H9 (cell line): Measurements from ENCODE around the gene SDK1. TPM values are rescaled to one million over a fixed set of nuclear protein-coding genes. Genes with fewer than 3 reads are reported as not detected.

Experiments used
- DNase-seq: peaks from one replicate; pipeline ENCODE4 v3.0.0-alpha.2; 2017
- H2AFZ ChIP-seq: one replicate; pipeline ENCODE4 v1.6.1; 2013; ENCODE audit warnings: mild to moderate bottlenecking, low read length, control low read depth, moderate library complexity
- H2AK5ac ChIP-seq: 2 replicates; pipeline ENCODE4 v1.6.1; 2013; ENCODE audit warnings: low read length, control low read depth, mixed read lengths; ENCODE audit not compliant: insufficient read length
- H2BK120ac ChIP-seq: one replicate; pipeline ENCODE4 v1.6.1; 2013; ENCODE audit warnings: low read depth, mild to moderate bottlenecking, low read length, control low read depth, inconsistent platforms; ENCODE audit not compliant: poor library complexity, severe bottlenecking
- H2BK12ac ChIP-seq: 2 replicates; pipeline ENCODE4 v1.6.1; 2013; ENCODE audit warnings: low read length, control low read depth, mixed read lengths, low read depth; ENCODE audit not compliant: insufficient read length
- H2BK15ac ChIP-seq: 2 replicates; pipeline ENCODE4 v1.6.1; 2013; ENCODE audit warnings: low read depth, low read length, control low read depth
- H2BK20ac ChIP-seq: one replicate; pipeline ENCODE4 v1.6.1; 2013; ENCODE audit warnings: low read depth, mild to moderate bottlenecking, low read length, control low read depth, inconsistent platforms; ENCODE audit not compliant: poor library complexity, severe bottlenecking
- H2BK5ac ChIP-seq: 2 replicates; pipeline ENCODE4 v1.6.1; 2013; ENCODE audit warnings: low read length, control low read depth, mixed read lengths; ENCODE audit not compliant: insufficient read length
- H3K14ac ChIP-seq: 2 replicates; pipeline ENCODE4 v1.6.1; 2013; ENCODE audit warnings: low read length, control low read depth; ENCODE audit not compliant: insufficient read depth
- H3K18ac ChIP-seq: 2 replicates; pipeline ENCODE4 v1.6.1; 2013; ENCODE audit warnings: low read depth, mild to moderate bottlenecking, mixed read lengths, low read length, control low read depth; ENCODE audit not compliant: insufficient read length
- H3K23ac ChIP-seq: 2 replicates; pipeline ENCODE4 v1.6.1; 2013; ENCODE audit warnings: low read length, control low read depth, mixed read lengths, low read depth; ENCODE audit not compliant: insufficient read length
- H3K23me2 ChIP-seq: 2 replicates; pipeline ENCODE4 v1.6.1; 2013; ENCODE audit warnings: low read depth, mild to moderate bottlenecking, mixed read lengths, low read length, control low read depth; ENCODE audit not compliant: insufficient read length, poor library complexity, severe bottlenecking
- H3K27ac ChIP-seq: 2 replicates; pipeline ENCODE4 v1.5.1; 2013; ENCODE audit warnings: low read length, control low read depth, mixed read lengths, low read depth; ENCODE audit not compliant: insufficient read length
- H3K27me3 ChIP-seq: 2 replicates; pipeline ENCODE4 v1.6.1; 2013; ENCODE audit warnings: low read length, control low read depth, inconsistent platforms; ENCODE audit not compliant: insufficient read depth
- H3K4ac ChIP-seq: 2 replicates; pipeline ENCODE4 v1.6.1; 2013; ENCODE audit warnings: low read depth, mild to moderate bottlenecking, control low read depth, inconsistent platforms, low read length, moderate library complexity
- H3K4me1 ChIP-seq: 2 replicates; pipeline ENCODE4 v1.6.1; 2013; ENCODE audit warnings: low read length, control low read depth, inconsistent platforms; ENCODE audit not compliant: insufficient read depth
- H3K4me2 ChIP-seq: 2 replicates; pipeline ENCODE4 v1.6.1; 2013; ENCODE audit warnings: low read length, control low read depth, mixed read lengths; ENCODE audit not compliant: insufficient read length, insufficient read depth
- H3K56ac ChIP-seq: 2 replicates; pipeline ENCODE4 v1.6.1; 2013; ENCODE audit warnings: low read depth, mild to moderate bottlenecking, mixed read lengths, low read length, control low read depth; ENCODE audit not compliant: insufficient read length
- H3K79me1 ChIP-seq: 2 replicates; pipeline ENCODE4 v1.6.1; 2013; ENCODE audit warnings: low read depth, mild to moderate bottlenecking, moderate library complexity, low read length, control low read depth, inconsistent platforms; ENCODE audit not compliant: insufficient read depth, poor library complexity, severe bottlenecking
- H3K79me2 ChIP-seq: 2 replicates; pipeline ENCODE4 v1.6.1; 2013; ENCODE audit warnings: low read length, control low read depth, inconsistent platforms; ENCODE audit not compliant: insufficient read depth
- H3K9ac ChIP-seq: 2 replicates; pipeline ENCODE4 v1.6.1; 2013; ENCODE audit warnings: low read length, control low read depth, mixed read lengths; ENCODE audit not compliant: insufficient read length; ENCODE audit errors: extremely low read depth
- H3K9me3 ChIP-seq: one replicate; pipeline ENCODE4 v1.6.1; 2013; ENCODE audit warnings: low read depth, low read length, inconsistent platforms; ENCODE audit not compliant: control insufficient read depth
- H3T11ph ChIP-seq: one replicate; pipeline ENCODE4 v1.6.1; 2013; ENCODE audit warnings: mild to moderate bottlenecking, low read length, control low read depth, inconsistent platforms
- H4K20me1 ChIP-seq: one replicate; pipeline ENCODE4 v1.6.1; 2013; ENCODE audit not compliant: control insufficient read depth, insufficient read length, insufficient read depth
- H4K5ac ChIP-seq: 2 replicates; pipeline ENCODE4 v1.6.1; 2013; ENCODE audit warnings: low read depth, mild to moderate bottlenecking, mixed read lengths, low read length, control low read depth; ENCODE audit not compliant: insufficient read length
- H4K8ac ChIP-seq: replicated peaks from 2 replicates; pipeline ENCODE4 v1.6.1; 2013; ENCODE audit warnings: low read length, control low read depth, mixed read lengths, low read depth; ENCODE audit not compliant: insufficient read length
- H4K91ac ChIP-seq: 2 replicates; pipeline ENCODE4 v1.6.1; 2013; ENCODE audit warnings: low read depth, mild to moderate bottlenecking, moderate library complexity, mixed read lengths, low read length, control low read depth; ENCODE audit not compliant: insufficient read length
- H3K27ac Mint-ChIP-seq, 3 experiments: 2 replicates in 2 of 3; 3 replicates in 1 of 3; pipeline ENCODE4 v1.8.0; 2020 to 2021; ENCODE audit warnings: mixed read lengths in 3 of 3, mild to moderate bottlenecking in 1 of 3, moderate library complexity in 1 of 3
- H3K27me3 Mint-ChIP-seq: 2 replicates; pipeline ENCODE4 v1.8.0; 2021; ENCODE audit warnings: low read depth, mild to moderate bottlenecking, moderate library complexity, mixed read lengths
- H3K36me3 Mint-ChIP-seq, 3 experiments: 2 replicates in 2 of 3; 3 replicates in 1 of 3; pipeline ENCODE4 v1.8.0; 2020 to 2021; ENCODE audit warnings: low read depth in 3 of 3, mixed read lengths in 3 of 3; ENCODE audit not compliant: insufficient read depth in 1 of 3
- H3K4me1 Mint-ChIP-seq, 2 experiments: 2 replicates each; pipeline ENCODE4 v1.8.0; 2020; ENCODE audit warnings: mixed read lengths in 2 of 2
- H3K4me3 Mint-ChIP-seq, 2 experiments: 2 replicates in 1 of 2; 3 replicates in 1 of 2; pipeline ENCODE4 v1.8.0; 2020 to 2021; ENCODE audit warnings: mild to moderate bottlenecking in 2 of 2, mixed read lengths in 2 of 2, moderate library complexity in 1 of 2
- H3K9me3 Mint-ChIP-seq, 2 experiments: 2 replicates in 1 of 2; 3 replicates in 1 of 2; pipeline ENCODE4 v1.8.0; 2020; ENCODE audit warnings: mild to moderate bottlenecking in 2 of 2, mixed read lengths in 2 of 2, moderate library complexity in 1 of 2
- WGBS: extraction: QIAGEN DNeasy Blood & Tissue Kit; methylation state at CpG from one replicate; pipeline ENCODE4 v1.1.7; 2013; ENCODE audit warnings: missing lambda C conversion rate, low lambda C conversion rate, mixed read lengths; ENCODE audit not compliant: insufficient read length; ENCODE audit errors: extremely low coverage; 5-methylcytosine and 5-hydroxymethylcytosine counted together
- total RNA-seq: library from RNA; stranded (reverse); gene quantifications from 2 replicates; pipeline ENCODE4 v1.2.1, GENCODE V29; 2021
- TF ChIP-seq, protein P1 (sequence below): fragments of 200-600 bp; sonication (generic); conservative IDR thresholded peaks from 3 replicates; pipeline ENCODE4 v1.8.0; 2021; ENCODE audit warnings: antibody characterized with exemption, mild to moderate bottlenecking

SDK1 gene
- total RNA-seq, 1 experiment from 2014 or later = 8.7 TPM

DNA sequence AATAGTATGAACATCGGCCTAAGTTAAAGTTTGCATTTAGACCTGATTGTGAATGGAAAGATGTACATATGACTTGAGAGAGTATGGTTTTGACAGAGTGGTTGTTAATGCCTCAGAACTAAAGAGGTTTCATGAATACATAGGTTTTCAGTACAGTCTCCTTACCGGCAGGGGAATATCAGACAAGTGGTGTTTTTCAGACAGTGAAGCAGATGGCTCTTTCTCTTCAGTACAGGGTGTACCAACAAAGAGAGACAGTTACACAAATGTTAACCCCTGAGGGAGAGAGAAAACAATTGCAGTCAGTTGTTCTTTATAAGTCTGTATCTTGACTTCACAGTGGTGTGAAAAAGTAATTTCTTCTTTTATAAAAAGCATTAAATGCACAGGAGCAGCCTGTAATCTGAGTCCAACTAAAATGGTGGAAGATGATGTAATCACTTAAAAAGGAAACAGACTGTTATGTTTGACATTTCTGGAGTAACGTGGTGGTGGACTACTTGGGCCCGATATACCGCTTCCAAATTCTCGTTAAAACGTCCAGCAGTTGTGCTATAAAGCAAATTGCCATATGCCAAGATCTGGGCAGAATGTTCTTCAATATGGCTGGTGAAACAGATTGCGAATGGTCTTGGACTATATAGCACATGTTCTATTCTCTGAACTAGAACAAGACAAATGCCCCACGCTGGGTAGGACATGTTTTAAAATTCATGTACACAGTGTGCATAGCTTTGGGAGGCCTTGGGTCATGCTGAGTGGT, 69.2 kb downstream of the SDK1 start:
- no peak overlapping the region for H3K56ac ChIP-seq
- DNase-seq = no peak
- no peaks in the 10 kb centered on the region for H4K20me1 ChIP-seq
- H3K4me2 ChIP-seq = no peak overlapping the region
- no peaks in the 10 kb centered on the region for H3K79me2 ChIP-seq
- no peak overlapping the region for H2AK5ac ChIP-seq
- no peak overlapping the region for H2BK12ac ChIP-seq
- no peaks in the 10 kb centered on the region for H3K27me3 ChIP-seq
- TF ChIP-seq, protein P1, sequence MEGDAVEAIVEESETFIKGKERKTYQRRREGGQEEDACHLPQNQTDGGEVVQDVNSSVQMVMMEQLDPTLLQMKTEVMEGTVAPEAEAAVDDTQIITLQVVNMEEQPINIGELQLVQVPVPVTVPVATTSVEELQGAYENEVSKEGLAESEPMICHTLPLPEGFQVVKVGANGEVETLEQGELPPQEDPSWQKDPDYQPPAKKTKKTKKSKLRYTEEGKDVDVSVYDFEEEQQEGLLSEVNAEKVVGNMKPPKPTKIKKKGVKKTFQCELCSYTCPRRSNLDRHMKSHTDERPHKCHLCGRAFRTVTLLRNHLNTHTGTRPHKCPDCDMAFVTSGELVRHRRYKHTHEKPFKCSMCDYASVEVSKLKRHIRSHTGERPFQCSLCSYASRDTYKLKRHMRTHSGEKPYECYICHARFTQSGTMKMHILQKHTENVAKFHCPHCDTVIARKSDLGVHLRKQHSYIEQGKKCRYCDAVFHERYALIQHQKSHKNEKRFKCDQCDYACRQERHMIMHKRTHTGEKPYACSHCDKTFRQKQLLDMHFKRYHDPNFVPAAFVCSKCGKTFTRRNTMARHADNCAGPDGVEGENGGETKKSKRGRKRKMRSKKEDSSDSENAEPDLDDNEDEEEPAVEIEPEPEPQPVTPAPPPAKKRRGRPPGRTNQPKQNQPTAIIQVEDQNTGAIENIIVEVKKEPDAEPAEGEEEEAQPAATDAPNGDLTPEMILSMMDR = no peak
- H2BK15ac ChIP-seq = no peak overlapping the region
- H3K18ac ChIP-seq = no peak overlapping the region
- no peak overlapping the region for H3K4ac ChIP-seq
- Mint-ChIP-seq H3K27ac (no peak overlapping the region; a peak in 2 of 7 replicates), H3K27me3 (no peaks in the 10 kb centered on the region), H3K36me3 (no peaks in the 10 kb centered on the region), H3K9me3 (no peaks in the 10 kb centered on the region), H3K4me1 (peaks cover 19% of the 10 kb centered on the region in 2 experiments), H3K4me3 (no peak overlapping the region)
- H4K8ac ChIP-seq = no peak overlapping the region
- H2AFZ ChIP-seq = no peak overlapping the region
- peaks cover 12% of the 10 kb centered on the region; the same call in 1 of the 2 replicates for H3K4me1 ChIP-seq
- no peak overlapping the region for H3K9ac ChIP-seq
- no peak overlapping the region for H2BK20ac ChIP-seq
- H3K14ac ChIP-seq = no peak overlapping the region
- no peak overlapping the region for H4K5ac ChIP-seq
- no peaks in the 10 kb centered on the region for H3K23me2 ChIP-seq
- H3K9me3 ChIP-seq = no peaks in the 10 kb centered on the region
- H3K23ac ChIP-seq = no peak overlapping the region
- H3T11ph ChIP-seq = no peak overlapping the region
- no peak overlapping the region for H4K91ac ChIP-seq
- H2BK5ac ChIP-seq = no peak overlapping the region
- no peak overlapping the region for H2BK120ac ChIP-seq
- H3K27ac ChIP-seq = no peak overlapping the region
- H3K79me1 ChIP-seq = no peaks in the 10 kb centered on the region
- no CpG with 5 or more reads among the region's 9 CpGs for WGBS
